ENCODE data around the gene NTNG1. TPM values are rescaled to one million over a fixed set of nuclear protein-coding genes. Genes with fewer than 3 reads are reported as not detected.

NTNG1 gene
- total RNA-seq, 1 experiment from 2014 or later = 1.5 TPM

- H3K4me1 ChIP-seq (ENCODE audit: insufficient read depth, low read length) = no peaks in the 10 kb centered on the region; the same call in 1 of the 2 replicates
- Mint-ChIP-seq H3K4me1 (peaks cover 5 to 7% of the 10 kb centered on the region in 2 experiments), H3K27me3 (ENCODE audit: low read depth) (no peaks in the 10 kb centered on the region), H3K27ac (no peak overlapping the region), H3K36me3 (ENCODE audit: insufficient read depth in 1 of 3, low read depth in 3 of 3) (no peaks in the 10 kb centered on the region), H3K4me3 (no peak overlapping the region), H3K9me3 (no peaks in the 10 kb centered on the region)
- no peak overlapping the region for H3K14ac ChIP-seq (ENCODE audit: insufficient read depth, low read length)
- no peak overlapping the region for H4K8ac ChIP-seq (replicated peaks; ENCODE audit: insufficient read length, low read depth, low read length)
- H3K23me2 ChIP-seq (ENCODE audit: insufficient read length, low read depth, low read length, poor library complexity, severe bottlenecking) = no peaks in the 10 kb centered on the region
- no peak for DNase-seq
- H3K9me3 ChIP-seq (ENCODE audit: control insufficient read depth, low read depth, low read length) = no peaks in the 10 kb centered on the region
- no peak overlapping the region for H3T11ph ChIP-seq (ENCODE audit: low read length)
- H3K4ac ChIP-seq (ENCODE audit: low read depth, low read length) = no peak overlapping the region
- no peak overlapping the region for H2BK5ac ChIP-seq (ENCODE audit: insufficient read length, low read length)
- H3K27me3 ChIP-seq (ENCODE audit: insufficient read depth, low read length) = no peaks in the 10 kb centered on the region
- no peak overlapping the region for H4K5ac ChIP-seq (ENCODE audit: insufficient read length, low read depth, low read length)
- no peak overlapping the region for H2BK120ac ChIP-seq (ENCODE audit: low read depth, low read length, poor library complexity, severe bottlenecking)
- H2BK20ac ChIP-seq (ENCODE audit: low read depth, low read length, poor library complexity, severe bottlenecking) = no peak overlapping the region
- no peak overlapping the region; the same call in 1 of the 2 replicates for H2BK15ac ChIP-seq (ENCODE audit: low read depth, low read length)
- no peak overlapping the region for H3K4me2 ChIP-seq (ENCODE audit: insufficient read depth, insufficient read length, low read length)
- H2AFZ ChIP-seq (ENCODE audit: low read length) = no peak overlapping the region
- H4K20me1 ChIP-seq (ENCODE audit: control insufficient read depth, insufficient read depth, insufficient read length) = no peaks in the 10 kb centered on the region
- no peak overlapping the region for H2AK5ac ChIP-seq (ENCODE audit: insufficient read length, low read length)
- no peaks in the 10 kb centered on the region for H3K79me1 ChIP-seq (ENCODE audit: insufficient read depth, low read depth, low read length, poor library complexity, severe bottlenecking)
- no peak overlapping the region for H3K18ac ChIP-seq (ENCODE audit: insufficient read length, low read depth, low read length)
- H3K79me2 ChIP-seq (ENCODE audit: insufficient read depth, low read length) = no peaks in the 10 kb centered on the region
- no peak overlapping the region for H3K27ac ChIP-seq (ENCODE audit: insufficient read length, low read depth, low read length)
- H3K56ac ChIP-seq (ENCODE audit: insufficient read length, low read depth, low read length) = no peak overlapping the region
- no peak overlapping the region for H3K23ac ChIP-seq (ENCODE audit: insufficient read length, low read depth, low read length)
- TF ChIP-seq CTCF (conservative IDR thresholded peaks at IDR 0.05) = no peak
- no peak overlapping the region for H4K91ac ChIP-seq (ENCODE audit: insufficient read length, low read depth, low read length)
- WGBS (ENCODE audit: extremely low coverage, insufficient read length, low lambda C conversion rate) = no CpG with 5 or more reads among the region's 4 CpGs
- H2BK12ac ChIP-seq (ENCODE audit: insufficient read length, low read depth, low read length) = no peak overlapping the region
- H3K9ac ChIP-seq (ENCODE audit: extremely low read depth, insufficient read length, low read length) = no peak overlapping the region
These were observed 237.6 kb downstream of the NTNG1 start for GRCh38 chr1:107378426-107378825.
